Uterus (tissue), 4 donors: ENCODE data around the gene YLPM1. TPM values are rescaled to one million over a fixed set of nuclear protein-coding genes. Genes with fewer than 3 reads are reported as not detected.
A peak's percentile ranks its signal among the peaks of the same experiment; 100 is the strongest.

Experiments used
- DNase-seq, 2 donors: peaks; one replicate each; pipeline ENCODE4 v3.0.0-alpha.2; 2019 to 2020
- H3K27ac ChIP-seq, 2 donors: fragments of 200-600 bp; sonication (generic); 1 replicate in 1 of 2; 2 replicates in 1 of 2; pipeline ENCODE4 v1.5.1; 2016 to 2018
- H3K27me3 ChIP-seq, 2 donors: fragments of 200-600 bp; sonication (generic); one replicate each; pipeline ENCODE4 v1.5.1; 2018 to 2019; ENCODE audit warnings: control low read depth in 1 of 2
- H3K36me3 ChIP-seq, 2 donors: fragments of 200-600 bp; sonication (generic); one replicate each; pipeline ENCODE4 v1.5.1; 2019; ENCODE audit warnings: control low read depth in 1 of 2
- H3K4me1 ChIP-seq, 2 donors: fragments of 200-600 bp; sonication (generic); one replicate each; pipeline ENCODE4 v1.5.1; 2018 to 2019; ENCODE audit warnings: control low read depth in 1 of 2
- H3K4me3 ChIP-seq, 2 donors: fragments of 200-600 bp; sonication (generic); 1 replicate in 1 of 2; 2 replicates in 1 of 2; pipeline ENCODE4 v1.5.1; 2018 to 2019; ENCODE audit warnings: mild to moderate bottlenecking in 1 of 2
- H3K9me3 ChIP-seq, 2 donors: fragments of 200-600 bp; sonication (generic); one replicate each; pipeline ENCODE4 v1.5.1; 2019; ENCODE audit warnings: control low read depth in 1 of 2
- POLR2A ChIP-seq, 2 donors: fragments of 450-650 bp; IDR thresholded peaks; one replicate each; pipeline ENCODE4 v1.6.1; 2016; ENCODE audit warnings: antibody characterized with exemption in 2 of 2, mild to moderate bottlenecking in 1 of 2, moderate library complexity in 1 of 2
- intact Hi-C: fragments of 100-400 bp; cut with DNase I; formaldehyde crosslinking; loops from one replicate; pipeline ENCODE4 v1.15.1; 2023; ENCODE audit warnings: low total_unique reads
- total RNA-seq, 4 donors: library from RNA; depleted of rRNA in 3 of 4; stranded (reverse); fragments of >200 nt in 3 of 4; gene quantifications; one replicate each; pipeline versions ENCODE4 v1.1.0 to v1.2.4, GENCODE V29; 2014 to 2023
- TF ChIP-seq, protein P1 (sequence below), 4 experiments: fragments of 200-600 bp in 2 of 4; fragments of 450-650 bp in 2 of 4; sonication (generic) in 2 of 4; IDR thresholded peaks; one replicate each; pipeline ENCODE4 v1.5.1; 2016 to 2019; ENCODE audit warnings: antibody characterized with exemption in 4 of 4, mild to moderate bottlenecking in 2 of 4, moderate library complexity in 1 of 4
- donor health status: DM: yes; HTN: yes; CAD: no.

Gene YLPM1
- total RNA-seq, 4 donors from 2014 or later, result 8.8 to 118 (median 91.9) TPM

- Histone ChIP-seq H3K36me3 (no peaks in the 10 kb centered on the region), H3K4me3 (peak within 1 kb of the TSS; percentile 73 to 99), H3K4me1 (peaks cover 8 to 9% of the 10 kb centered on the region in 2 donors), H3K9me3 (no peaks in the 10 kb centered on the region), H3K27me3 (no peaks in the 10 kb centered on the region), H3K27ac (peak within 1 kb of the TSS; percentile 92 to 97)
- TF ChIP-seq POLR2A (IDR thresholded peaks at IDR 0.05), result peak; percentile 52 to 87
- TF ChIP-seq, protein P1, sequence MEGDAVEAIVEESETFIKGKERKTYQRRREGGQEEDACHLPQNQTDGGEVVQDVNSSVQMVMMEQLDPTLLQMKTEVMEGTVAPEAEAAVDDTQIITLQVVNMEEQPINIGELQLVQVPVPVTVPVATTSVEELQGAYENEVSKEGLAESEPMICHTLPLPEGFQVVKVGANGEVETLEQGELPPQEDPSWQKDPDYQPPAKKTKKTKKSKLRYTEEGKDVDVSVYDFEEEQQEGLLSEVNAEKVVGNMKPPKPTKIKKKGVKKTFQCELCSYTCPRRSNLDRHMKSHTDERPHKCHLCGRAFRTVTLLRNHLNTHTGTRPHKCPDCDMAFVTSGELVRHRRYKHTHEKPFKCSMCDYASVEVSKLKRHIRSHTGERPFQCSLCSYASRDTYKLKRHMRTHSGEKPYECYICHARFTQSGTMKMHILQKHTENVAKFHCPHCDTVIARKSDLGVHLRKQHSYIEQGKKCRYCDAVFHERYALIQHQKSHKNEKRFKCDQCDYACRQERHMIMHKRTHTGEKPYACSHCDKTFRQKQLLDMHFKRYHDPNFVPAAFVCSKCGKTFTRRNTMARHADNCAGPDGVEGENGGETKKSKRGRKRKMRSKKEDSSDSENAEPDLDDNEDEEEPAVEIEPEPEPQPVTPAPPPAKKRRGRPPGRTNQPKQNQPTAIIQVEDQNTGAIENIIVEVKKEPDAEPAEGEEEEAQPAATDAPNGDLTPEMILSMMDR (IDR thresholded peaks at IDR 0.05), result peak in 1 of 4 experiments; percentile 30
- peak; percentile 80 to 88 for DNase-seq
- intact Hi-C loops, result no loop called here
Observed at GRCh38 chr14:74881431-74882102, 118.5 kb downstream of the YLPM1 start, which contains the start of gene DLST. Gene DLST (plus strand): TSS chr14:74881916. CDS start chr14:74881954, 38 bp downstream.

DNA sequence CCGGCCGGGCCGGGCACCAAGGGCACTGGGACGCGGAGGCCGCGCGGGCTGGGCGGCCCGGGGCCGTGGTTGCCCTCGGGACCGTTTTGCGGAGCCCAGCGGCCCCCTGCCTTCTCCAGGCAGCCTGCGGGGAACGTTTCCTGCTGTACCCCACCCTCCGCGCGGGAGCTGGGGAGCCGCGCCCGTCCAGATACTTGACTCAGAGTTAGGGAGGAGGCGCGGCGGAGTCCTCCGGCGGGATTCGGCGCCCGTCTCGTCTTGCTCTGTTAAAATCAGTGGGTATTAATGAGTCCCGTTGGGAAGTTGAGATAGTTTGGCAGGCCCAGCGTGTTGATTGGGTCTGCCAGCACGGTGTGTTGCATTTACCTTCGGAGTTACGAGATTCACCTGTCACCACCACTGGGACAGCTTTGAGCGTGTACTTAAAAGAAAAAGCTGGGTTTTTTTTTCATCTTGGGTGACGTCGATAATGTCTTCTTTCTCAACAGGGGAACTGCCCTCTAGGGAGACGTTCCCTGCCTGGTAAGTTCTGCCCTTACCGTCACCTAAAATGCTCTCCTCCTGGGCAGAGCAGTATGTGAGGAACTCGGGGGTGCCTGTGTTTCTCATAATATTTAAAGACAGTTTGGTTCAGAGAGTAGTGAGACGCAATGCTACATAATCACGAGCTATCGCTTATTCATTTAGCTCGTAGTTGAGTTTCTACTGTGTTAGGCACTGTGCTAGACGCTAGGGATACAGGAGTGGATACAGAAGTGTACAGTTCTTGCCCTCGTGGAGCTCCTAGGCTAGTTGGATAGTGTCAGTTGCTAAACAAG, 119.2 kb downstream of the YLPM1 start:
- peak overlapping the region; percentile 73 to 99 for H3K4me3 ChIP-seq
- peak overlapping the region; percentile 92 to 97 for H3K27ac ChIP-seq
- no peaks in the 10 kb centered on the region for H3K9me3 ChIP-seq
- TF ChIP-seq, protein P1 (IDR thresholded peaks at IDR 0.05), result no peak
- TF ChIP-seq POLR2A (IDR thresholded peaks at IDR 0.05), result no peak
- DNase-seq, result peak in 1 of 2 donors; percentile 33
- peaks cover 8 to 9% of the 10 kb centered on the region in 2 donors for H3K4me1 ChIP-seq
- intact Hi-C loops, result no loop called here
- no peaks in the 10 kb centered on the region for H3K27me3 ChIP-seq
- no peaks in the 10 kb centered on the region for H3K36me3 ChIP-seq

Other genes starting within 250 kb of the YLPM1 start
- 10 to 100 TPM; 18.8 to 70.6 (median 35.1) TPM for gene LTBP2, start 151.1 kb upstream of the YLPM1 start, total RNA-seq
- 10 to 100 TPM in 3 of 4 donors, 1 to 10 TPM in 1; 2.1 to 33.8 (median 22.3) TPM for gene AREL1, start 50.2 kb upstream of the YLPM1 start, total RNA-seq
- gene FCF1, start 50.2 kb upstream of the YLPM1 start, total RNA-seq, result 100 to 1,000 TPM in 1 of 4 donors, 10 to 100 TPM in 2, 1 to 10 TPM in 1; 6.4 to 116 (median 46.6) TPM
- gene PROX2, start 112.8 kb downstream of the YLPM1 start, total RNA-seq, result not detected
- 10 to 100 TPM; 31.8 to 77.2 (median 62.7) TPM for gene DLST, start 118.6 kb downstream of the YLPM1 start, total RNA-seq
- gene RPS6KL1, start 159.9 kb downstream of the YLPM1 start, total RNA-seq, result 10 to 100 TPM in 1 of 4 donors, 1 to 10 TPM in 1, under 1 TPM in 1, not detected in 1; 0.26 to 11.1 (median 3.0) TPM
- gene PGF, start 192.3 kb downstream of the YLPM1 start, total RNA-seq, result 10 to 100 TPM in 2 of 4 donors, 1 to 10 TPM in 2; 2.7 to 32.4 (median 15.4) TPM
- gene EIF2B2, start 239.6 kb downstream of the YLPM1 start, total RNA-seq, result 10 to 100 TPM; 27.3 to 41.9 (median 35.5) TPM